Measurements from ENCODE around the gene TRPC4AP.
"Not testable (repeated sequence)": the region's sequence is repeated elsewhere in the genome, so short reads cannot be mapped to it uniquely, and the experiment has no call there.

The TRPC4AP gene, protein sequence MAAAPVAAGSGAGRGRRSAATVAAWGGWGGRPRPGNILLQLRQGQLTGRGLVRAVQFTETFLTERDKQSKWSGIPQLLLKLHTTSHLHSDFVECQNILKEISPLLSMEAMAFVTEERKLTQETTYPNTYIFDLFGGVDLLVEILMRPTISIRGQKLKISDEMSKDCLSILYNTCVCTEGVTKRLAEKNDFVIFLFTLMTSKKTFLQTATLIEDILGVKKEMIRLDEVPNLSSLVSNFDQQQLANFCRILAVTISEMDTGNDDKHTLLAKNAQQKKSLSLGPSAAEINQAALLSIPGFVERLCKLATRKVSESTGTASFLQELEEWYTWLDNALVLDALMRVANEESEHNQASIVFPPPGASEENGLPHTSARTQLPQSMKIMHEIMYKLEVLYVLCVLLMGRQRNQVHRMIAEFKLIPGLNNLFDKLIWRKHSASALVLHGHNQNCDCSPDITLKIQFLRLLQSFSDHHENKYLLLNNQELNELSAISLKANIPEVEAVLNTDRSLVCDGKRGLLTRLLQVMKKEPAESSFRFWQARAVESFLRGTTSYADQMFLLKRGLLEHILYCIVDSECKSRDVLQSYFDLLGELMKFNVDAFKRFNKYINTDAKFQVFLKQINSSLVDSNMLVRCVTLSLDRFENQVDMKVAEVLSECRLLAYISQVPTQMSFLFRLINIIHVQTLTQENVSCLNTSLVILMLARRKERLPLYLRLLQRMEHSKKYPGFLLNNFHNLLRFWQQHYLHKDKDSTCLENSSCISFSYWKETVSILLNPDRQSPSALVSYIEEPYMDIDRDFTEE

DNA sequence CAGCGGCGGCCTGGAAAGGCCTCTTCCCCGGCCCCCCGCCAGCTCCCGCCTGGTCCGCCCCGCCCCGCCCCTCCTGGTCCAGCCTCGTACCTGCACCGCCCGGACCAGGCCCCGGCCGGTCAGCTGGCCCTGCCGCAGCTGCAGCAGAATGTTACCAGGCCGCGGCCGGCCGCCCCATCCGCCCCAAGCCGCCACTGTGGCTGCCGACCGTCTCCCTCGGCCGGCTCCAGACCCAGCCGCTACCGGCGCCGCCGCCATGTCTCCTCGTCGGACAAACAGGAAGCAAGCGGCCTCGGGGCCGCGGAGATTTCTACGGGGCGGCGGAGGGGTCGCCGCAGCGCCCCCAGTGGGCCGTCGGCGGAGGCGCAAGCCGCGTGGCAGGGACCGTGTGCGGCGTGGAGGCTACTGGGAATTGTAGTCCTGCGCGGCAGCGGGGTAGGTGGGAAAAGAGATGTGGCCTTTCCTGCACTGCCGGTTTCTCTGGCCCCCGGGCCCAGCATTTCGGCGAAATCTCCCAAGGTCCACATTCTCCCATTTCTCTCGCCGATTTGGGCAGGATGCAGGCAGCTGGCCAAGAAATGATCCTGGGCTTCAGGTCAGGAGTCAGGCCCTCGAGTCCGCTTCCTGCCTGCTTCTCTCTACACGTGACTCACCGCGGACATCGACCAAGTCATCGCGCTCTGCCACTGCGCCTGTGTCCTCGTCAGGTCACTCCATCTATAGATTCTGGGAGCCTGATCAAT, at the start of gene TRPC4AP:
TRPC4AP (minus strand) TSS at position 284 of the 743 bp plus-strand sequence; CDS start at position 258, 26 bp downstream.
- DNase-seq: peak; percentile 11 to 95 (median 82)

DNA sequence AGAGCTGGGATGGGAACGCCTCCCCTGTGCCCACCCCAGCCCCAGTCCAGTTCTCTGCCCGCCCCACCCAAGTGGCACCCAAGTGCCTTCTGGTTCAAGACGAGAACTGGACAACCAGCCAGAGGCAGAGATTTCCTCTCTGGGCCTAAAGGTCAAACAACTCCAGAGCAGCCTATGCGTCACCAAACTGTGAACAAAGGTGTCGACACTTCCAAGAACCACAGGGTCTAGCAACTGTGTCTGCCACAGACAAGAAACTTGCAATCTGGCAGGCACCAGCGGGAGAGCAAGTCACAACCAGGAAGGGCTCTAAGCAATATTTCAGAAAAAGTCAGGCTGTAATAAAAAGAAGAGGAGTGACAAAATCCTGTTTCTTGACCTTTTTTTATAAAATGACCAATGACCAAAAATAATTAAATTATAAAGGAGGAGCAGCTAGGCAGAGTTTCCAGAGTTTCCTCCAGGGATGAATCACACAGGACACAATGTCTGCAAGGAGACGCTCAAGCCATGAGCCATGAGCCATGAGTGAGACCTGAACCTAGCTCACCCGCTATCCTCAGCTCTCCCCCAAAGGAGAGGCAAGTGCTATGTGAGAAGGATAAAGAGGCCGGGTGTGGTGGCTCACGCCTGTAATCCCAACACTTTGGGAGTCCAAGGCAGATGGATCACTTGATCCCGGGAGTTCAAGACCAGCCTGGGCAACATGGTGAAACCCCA, 43.4 kb upstream of the TRPC4AP start:
- DNase-seq: no peak

DNA sequence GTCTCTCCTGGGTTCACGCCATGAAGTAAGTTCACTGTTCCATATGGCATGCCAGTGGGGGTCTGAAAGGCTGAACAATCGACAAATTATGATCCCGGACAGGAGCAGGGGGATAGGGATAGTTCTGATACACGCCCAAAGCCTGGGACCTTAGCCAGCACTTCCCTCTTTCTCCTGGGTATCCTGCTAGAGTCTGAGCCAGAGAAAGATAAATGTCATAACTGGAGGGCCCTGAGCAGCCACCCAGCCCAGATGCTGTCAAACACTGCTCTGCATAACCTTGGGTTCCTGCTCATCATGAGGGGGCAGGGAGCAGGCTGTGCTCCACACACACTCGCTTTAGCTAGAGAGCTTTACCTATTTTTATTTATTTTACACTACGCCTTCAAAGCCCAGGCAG, 42.3 kb upstream of the TRPC4AP start:
- DNase-seq: no peak

DNA sequence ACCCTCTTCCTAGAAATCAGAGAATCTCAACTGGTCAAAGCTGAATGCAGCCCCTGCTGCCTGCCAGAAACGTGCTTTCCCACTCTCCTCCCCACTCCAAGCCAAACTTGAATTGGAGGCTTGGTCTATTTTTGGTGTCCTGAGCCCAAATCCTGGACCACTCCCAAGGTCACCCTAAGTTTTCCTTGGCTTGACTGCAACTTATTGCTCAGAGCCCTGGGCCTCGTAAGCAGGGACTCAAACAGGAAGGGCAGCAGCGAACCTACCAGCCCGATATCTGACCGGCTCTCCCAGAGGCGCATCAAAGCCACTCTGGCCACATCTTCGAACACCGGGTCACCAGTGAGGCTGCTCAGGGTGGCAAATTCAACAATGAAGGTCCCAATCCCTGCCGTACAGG, 41.9 kb upstream of the TRPC4AP start:
- no peak for DNase-seq

DNA sequence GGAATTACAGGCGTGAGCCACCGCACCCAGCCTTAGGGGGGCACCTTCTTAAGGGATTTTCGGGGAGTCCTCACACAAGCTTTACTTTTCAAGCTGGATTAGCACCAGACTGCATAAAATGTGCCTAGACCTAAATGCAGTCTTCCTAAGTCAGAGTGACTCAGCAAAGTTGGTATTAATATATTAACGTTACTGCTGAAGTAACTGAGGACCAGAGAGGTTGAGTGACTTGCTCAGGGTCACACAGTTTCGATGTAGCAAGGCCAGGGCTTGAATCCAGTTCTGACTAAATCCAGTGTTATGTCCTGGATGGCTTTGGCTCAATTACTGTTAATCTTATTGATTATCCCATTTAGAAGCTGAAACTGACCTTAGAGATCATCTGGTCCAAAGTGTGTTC, 41.1 kb upstream of the TRPC4AP start:
- no peak for DNase-seq

DNA sequence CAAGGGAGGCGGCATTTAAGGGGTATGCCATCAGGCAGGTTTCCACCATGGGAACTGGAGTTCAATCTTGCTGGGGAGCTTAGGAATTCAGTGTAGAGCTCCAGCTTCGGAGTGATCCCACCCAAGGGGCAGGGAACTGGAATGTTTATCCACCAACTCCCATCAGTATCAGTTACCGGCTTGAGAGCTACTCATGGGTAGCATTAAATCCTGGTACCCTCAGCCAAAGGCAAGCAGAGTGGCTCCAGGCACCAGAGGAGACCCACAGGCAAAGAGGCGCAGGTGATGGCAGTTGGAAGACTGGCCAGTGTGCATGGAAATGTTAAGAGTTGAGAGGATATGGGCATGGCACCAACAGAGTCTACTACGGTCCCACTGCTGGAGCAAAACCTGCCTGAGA, 40.4 kb upstream of the TRPC4AP start:
- DNase-seq: no peak

DNA sequence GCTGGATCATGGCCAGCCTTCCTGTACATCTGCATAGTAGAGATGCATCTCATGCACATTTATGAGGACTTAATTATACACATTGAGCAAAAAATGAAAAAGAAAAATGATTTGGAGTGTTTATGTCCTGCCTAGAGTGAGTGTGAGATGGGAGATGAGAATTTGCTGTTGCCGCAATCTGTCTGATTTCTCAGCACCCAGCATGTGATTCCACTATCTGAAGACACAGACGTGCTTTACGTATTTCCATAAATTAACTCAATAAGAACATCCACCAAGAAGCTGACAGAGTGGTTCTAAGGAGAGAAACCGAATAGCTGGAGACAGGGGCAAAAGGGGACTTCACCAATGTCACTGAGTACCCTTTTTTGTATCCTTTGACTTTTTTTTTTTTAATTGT, 39.3 kb upstream of the TRPC4AP start:
- no peak for DNase-seq

DNA sequence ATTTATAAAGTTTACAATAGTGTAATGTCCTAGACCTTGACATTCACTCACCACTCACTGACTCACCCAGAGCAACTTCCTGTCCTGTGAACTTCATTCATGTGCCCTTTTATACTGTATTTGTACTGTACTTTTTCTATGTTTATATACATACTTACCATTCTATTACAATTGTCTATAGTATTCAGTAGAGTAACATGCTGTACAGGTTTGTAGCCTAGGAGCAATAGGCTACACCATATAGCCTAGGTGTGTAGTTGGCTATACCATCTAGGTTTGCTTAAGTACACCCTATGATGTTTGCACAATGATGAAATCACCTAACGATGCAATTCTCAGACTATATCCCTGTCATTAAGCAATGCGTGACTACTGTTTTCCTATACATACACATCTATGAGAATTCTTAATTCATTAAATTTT, 37.1 kb upstream of the TRPC4AP start:
- DNase-seq: no peak

DNA sequence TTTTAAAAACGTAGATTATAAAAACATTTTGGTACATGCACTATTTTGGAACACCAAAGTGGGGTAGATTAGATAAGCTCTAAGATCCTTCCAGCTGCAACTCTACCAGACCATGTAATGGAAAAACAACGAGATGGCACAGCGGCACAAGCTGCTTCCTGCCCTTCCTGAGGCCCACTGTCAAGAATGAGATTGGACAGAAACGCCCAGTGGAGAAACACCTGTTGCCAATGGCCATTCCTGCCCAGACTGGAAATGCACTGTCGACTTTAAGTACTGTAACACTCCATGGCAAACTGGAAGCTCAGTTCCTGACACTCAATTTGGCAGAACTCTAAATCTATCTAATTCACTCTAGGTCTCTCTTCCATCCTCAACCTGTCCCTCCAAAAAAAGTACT, 33.1 kb upstream of the TRPC4AP start:
- no peak for DNase-seq

DNA sequence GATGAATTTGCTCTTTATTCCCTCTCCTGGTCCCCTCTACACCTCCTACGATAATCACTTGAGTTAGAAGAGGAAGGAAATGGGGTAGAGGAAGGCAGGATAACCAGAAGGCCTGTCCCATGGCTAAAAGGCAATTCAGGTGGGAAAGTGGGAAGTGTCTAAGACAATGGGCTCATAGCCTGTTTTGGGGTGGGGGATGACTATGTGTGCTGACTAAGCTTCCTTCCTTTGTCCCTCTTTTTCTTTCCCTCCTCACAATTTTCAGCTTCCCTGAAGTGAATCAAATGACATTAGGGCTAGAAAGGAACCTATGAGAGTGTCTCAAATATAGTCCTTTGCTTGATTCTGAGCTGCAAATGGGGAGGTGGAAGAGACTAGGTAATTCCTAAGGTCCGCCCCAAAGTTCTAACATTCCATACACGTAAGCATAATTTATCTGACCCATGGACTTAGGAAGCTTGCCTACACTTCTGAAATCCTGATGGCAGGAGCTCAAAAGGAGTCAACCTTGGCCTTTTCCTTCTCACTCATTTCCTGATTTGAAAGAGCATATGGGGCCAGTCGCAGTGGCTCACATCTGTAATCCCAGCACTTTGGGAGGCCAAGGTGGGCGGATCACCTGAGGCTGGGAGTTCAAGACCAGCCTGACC, 30.3 kb upstream of the TRPC4AP start:
- DNase-seq: no peak

DNA sequence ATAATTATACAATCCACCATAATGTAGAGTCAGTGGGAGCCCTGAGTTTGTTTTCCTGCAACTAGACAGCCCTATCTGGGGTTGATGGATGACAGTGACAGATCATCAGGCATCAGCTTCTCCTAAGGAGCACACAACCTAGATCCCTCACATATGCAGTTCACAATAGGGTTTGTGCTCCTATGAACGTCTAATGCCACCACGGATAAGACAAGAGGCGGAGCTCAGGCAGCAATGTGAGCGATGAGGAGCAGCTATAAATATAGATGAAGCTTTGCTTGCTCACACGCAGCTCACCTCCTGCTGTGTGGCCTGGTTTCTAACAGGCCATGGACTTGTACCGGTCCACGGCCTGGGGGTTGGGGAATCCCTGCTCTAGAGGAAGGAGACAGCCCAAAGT, 28.6 kb upstream of the TRPC4AP start:
- no peak for DNase-seq

DNA sequence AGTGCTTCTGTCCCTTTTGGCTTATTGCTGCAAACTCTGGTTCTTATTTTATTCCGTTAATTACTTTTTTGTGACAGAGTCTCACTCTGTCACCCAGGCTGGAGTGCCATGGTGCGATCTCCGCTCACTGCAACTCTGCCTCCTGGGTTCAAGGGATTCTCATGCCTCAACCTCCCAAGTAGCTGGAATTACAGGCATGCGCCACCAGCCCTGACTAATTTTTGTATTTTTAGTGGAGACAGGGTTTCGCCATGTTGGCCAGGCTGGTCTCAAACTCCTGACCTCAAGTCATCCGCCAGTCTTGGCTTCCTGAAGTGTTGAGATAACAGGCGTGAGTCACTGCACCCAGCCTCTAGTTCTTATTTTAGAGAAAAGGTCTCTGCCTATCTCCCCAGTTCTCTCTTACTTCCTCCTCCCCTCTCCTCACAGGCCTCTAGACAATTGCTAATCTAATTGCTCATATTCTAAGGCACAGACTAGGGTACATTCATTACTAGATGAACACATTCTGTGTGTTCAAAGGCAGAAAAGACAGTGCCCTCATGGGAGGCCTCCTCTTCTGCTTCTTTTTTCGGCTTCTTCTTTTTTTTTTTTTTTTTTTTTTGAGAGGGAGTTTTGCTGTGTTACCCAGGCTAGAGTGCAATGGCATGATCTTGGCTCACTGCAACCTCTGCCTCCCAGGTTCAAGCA, 27.6 kb upstream of the TRPC4AP start:
- no peak for DNase-seq

DNA sequence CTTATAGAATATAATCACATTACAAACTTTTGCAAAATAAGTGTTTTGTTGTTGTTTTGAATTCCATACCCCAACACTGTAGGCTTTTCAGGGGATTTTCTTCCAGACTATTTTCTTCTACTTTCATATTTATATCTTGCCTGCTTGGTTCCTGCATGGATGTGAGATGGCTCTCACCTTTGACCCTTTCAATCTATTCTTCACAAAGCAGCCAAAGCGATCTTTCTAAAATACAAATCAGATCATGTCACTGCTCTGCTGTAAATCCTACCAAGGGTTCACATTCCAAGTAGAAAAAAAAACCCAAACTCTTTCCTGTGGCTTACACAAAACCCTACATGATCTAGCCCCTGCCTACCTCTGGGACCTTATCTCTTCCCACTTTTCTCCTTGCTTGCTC, 25.0 kb upstream of the TRPC4AP start:
- no peak for DNase-seq

DNA sequence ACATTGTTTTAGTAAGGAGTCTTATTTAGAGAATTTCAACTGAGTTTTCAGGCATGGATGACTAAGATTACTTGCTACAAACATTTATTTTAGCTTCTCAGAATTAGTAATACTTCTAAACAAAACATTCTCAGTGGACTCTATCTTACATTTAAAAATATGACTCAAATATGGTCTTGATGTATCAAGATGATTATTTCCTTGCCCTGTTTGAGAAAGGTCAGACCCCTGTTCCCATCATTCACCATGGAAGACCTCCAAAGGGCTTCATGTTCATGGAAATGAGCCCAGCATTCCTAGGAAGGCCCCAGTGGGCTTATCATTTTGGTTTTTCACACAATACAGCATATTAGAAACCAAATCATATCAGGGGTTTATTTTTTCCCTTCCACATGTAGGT, 24.6 kb upstream of the TRPC4AP start:
- no peak for DNase-seq

DNA sequence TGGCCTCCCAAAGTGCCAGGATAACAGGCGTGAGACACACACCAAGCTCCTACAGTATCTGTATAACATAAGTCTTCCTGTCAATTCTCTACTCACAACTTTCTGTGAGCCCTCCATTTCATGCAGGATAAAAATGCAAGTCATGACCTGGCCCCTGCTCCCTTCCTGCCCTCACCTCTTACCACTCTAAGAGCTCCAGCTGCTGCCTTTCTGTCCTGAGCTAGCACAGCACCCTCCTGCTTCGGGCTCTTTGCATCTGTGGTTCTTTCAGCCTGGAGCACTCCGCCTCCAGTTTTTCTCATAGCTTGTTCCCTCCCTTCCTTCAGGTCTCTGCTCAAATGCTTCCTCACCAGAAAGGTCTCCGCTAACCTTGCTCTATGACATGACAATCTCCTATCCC, 23.7 kb upstream of the TRPC4AP start:
- DNase-seq: no peak

DNA sequence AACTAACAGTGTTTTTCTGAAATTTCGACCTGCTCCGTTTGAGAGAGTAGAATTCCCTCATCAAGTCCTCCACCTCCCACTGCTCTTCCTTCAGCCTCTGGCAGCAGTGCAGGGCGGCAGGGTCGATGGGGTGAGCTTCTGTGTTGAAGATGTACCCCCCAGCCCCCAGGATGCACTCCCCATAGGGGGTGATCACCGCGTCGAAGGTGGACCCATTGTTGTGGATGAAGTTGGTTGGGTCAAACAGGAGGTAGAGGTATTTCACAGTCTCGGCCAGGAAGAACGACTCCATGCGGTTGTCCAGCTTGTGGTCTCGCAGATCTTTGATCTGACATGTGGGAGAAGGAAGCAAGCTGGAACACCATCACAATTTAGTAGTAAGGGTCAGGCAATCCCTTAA, 23.0 kb upstream of the TRPC4AP start:
- DNase-seq: no peak

DNA sequence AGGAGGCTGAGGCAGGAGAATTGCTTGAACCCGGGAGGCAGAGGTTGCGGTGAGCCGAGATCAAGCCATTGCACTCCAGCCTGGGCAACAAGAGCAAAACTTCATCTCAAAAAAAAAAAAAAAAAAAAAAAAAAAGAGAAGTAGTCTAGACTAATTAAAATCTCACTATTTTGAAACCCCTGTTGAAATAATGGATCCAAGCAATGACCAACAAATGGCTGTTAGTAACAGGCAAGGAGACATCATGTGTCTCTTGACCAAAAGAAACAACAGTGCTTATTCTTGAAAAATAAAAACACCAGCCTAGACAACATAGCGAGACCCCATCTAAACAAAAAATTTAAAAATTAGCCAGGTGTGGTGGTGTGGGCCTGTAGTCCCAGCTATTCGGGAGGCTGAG, 19.7 kb upstream of the TRPC4AP start:
- DNase-seq: not testable (repeated sequence)

DNA sequence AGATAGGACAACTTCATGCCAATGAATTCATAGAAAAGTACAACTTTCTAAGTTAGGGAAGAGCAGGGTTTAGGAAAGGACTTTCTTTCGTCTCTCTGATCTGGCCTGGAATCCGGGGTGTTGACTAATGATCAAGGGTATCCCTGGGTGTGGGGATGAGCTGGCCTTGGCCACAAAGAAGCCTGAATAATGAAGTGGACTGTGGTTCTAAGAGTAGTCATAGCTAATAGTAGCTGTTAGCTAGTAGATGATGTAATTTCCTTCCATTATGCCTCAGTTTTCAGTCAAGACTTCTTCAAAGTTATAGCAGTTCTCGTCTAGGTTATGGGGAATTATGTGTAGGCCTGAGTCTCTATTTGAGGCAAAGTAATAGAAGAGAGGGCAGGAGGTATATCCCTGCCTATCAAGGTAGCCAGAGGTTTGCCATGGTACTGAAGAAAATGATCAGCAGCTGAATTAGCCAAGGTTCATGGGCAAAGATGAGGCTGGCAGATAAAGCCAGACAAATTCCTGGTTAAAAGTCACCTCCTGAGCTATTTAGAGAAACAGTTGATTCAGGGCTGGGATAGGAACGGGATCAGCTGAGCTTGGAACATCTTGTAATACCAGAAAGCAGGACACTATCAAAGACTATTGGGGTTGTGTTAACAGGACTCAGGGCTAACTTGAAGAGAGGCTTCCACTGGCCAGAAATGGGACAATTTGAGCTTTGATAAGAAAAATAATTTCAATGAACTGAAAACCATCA, 18.7 kb upstream of the TRPC4AP start:
- DNase-seq: no peak

DNA sequence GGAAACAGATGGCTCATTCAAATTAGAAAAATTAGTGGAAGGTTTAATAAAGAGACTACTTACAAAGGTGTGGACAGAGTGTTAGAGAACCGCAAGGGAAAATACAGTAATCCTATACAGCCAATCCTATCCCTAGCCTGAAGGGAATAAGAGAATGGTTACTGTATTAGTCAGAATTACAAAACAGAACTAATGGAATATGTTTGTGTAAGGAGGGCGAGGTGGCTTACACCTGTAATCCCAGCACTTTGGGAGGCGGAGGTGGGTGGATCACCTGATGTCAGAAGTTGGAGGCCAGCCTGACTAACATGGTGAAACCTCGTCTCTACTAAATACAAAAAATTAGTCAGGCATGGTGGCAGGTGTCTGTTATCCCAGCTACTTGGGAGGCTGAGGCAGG, 16.3 kb upstream of the TRPC4AP start:
- DNase-seq: no peak
